ENCODE data around the gene PKP4. TPM values are rescaled to one million over a fixed set of nuclear protein-coding genes. Genes with fewer than 3 reads are reported as not detected.
A peak's percentile ranks its signal among the peaks of the same experiment; 100 is the strongest.

PKP4 gene
- total RNA-seq, 1 donor from 2014 or later, result 48.7 TPM

DNA sequence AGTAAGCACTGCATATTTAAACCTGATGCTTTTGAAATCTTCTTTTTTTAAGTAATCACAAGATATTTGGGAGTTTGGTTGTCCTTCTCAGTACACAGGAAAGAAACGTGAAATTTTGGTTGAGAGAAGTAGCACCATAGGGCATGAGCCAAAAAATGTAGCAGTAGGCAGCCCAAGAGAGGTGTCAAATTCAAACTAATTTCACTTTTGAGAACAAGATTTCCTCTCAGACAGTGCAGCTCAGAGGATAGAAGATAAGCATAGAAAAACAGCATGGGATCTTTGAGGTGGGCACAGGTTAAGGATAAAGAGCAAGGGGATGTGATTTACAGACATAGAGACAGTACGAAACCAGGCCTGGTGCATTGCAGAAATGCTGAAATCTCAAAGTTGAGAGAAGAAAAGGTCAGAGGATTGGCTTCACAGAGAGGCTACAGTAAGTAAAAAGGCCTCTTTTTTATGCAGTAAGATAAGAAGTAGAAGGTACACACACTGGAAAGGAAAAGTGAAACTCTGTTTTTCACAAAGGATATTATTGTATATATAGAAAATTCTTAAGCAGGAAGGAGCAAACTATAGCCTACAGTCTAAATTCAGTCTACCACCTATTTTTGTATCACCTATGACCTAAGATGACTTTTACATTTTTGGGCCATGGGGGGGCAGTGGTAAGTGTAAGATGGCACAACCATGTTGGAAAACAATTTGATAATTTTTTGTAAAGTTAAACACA is 89.8 kb downstream of the PKP4 start:
- no peak for ATAC-seq

DNA sequence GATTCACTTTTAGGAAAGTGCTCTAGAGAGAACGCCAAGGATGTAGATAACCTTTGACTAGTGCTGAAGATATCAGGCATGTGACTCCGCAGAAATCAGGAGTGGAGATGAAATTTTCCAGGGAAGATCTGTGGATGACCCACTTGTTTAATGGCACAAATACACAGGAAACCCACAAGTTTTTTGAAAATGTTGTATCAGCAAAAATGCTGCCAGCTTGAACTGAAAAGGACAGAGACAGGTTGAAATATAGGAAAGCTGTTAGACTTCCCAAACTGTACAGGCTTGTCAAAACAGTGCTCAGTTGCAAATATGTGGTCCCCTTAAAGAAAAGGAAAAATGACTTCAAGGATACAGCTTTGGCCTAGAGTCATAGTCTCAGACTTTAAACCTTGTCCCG is 96.5 kb downstream of the PKP4 start:
- ATAC-seq, result no peak

DNA sequence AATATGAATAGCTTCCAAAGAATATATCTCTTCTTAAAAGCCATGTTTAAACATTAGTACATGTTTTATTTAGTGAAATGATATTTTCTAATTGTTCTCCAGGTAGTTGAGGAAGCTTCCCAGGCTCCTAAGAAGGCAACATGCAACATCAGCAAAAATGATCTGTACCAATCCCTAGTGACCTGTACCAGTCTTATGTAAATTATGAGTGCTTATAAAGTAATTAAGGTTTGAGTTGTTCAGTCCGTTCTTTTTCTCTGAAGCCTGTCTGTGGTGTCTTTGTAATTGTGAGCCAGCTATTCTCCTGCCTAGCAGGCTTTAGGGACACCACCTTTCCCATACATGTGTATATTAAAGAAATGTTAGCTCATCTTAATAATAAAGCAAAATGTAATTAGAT is 98.2 kb downstream of the PKP4 start:
- no peak for ATAC-seq

DNA sequence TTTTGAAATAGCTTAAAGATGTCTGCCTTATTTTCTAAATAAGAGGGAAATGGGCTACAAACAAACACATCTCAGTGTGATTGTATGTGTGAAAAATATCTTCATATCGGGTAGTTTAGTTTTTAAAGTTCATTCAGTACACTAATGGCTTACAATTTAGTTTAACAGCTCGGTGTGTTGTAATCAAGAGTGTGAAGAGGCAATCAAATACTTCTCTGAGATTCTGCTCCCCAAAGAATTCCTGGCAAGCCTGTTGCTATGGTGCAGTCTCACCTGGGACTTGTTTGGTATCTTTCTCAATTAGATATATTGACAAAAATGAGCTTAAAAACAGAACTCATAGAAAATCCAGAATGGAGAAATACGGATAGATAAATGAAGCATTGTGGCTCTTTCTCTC is 99.4 kb downstream of the PKP4 start:
- ATAC-seq, result no peak

DNA sequence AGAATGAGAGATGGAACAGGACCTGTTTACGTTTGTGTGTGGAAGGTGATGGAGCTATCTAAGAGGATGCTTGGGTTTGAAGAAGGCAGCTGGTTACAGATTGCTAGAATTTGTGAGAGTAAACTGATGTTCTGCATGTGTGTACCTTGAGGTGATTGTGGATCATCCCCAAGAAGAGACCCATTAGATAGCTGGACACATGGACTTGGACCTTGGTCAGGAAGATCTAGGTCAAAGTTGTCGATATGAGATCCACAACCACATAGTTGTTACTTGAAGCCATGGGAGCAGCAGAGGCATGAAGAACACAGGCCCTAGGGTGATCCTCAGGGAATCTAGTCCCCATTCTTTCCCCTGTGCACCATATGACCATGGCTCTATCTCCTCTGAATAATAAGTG is 101.0 kb downstream of the PKP4 start:
- ATAC-seq, result no peak

DNA sequence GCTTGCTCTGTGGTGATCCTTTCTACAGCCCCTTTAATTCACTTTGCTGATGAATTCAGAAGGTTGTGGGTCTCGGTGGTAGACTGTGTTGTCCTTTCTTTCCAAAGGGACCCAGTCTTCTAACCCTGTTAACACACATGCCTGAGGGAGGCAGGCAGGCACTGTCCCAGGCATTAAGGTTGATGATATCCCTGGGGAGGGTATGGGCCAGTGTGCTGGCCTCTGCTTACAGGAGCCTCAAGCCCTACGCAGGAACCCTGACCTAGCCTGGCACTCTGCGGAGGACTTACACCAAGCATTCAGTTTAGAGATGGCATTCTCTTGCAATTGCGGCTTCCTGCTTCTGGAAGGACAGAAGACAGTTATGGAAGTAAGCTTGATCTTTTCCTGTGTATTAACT is 102.5 kb downstream of the PKP4 start:
- ATAC-seq, result no peak

DNA sequence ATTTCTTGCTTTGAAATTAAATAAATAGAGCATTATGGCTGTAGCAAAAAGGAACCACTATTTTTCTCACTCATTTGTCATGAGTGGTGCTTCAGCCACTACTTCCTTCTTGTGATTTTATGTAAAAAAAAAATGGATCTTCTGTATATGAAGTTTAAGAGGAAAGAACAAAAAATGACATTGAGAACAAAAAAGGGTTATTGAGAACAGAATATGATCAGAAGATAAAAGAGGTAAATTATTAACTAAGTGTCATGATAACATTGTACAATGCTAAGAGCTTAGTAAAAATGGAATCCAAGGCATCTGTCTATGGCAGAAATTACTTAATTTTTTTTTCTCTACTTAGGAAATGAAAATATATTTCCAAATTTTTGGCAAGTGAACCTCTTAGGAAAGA is 103.5 kb downstream of the PKP4 start:
- ATAC-seq, result no peak

DNA sequence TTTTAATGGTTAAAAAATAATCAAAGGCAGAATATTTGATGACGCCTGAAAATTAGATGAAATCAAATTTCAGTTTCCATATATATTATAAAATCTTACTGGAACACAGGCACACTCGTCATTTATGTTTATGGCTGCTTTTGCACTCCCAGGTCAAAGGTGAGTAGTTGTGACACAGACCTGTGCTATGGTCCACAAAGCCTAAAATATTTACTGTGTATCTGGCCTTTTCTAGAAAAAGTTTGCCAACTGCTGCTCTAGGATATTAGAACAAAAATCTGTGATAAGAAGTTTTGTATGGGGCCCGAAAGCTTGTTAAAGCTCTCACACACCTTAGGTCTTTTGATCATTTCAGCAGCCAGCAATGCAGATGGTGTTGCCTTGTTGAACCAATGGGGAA is 104.3 kb downstream of the PKP4 start:
- no peak for ATAC-seq

DNA sequence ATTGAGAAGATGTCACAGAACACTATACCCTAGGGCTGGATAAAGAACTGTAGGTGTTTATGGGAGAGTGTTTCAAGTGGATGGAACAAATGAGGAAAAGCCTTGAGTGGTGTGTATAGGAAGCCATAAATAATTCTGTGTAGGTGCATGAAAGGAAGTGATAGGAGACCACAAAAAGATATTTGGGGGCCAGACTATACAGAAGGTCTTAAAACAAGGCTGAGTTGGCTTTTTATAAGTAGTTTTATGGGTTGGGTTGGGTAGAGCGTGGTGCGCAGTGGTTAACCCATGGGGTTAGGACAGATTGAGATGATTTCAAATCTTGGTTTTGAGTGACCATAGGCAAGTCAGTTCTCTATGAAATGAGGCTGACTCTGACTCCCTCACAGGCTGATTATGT is 110.5 kb downstream of the PKP4 start:
- no peak for ATAC-seq

DNA sequence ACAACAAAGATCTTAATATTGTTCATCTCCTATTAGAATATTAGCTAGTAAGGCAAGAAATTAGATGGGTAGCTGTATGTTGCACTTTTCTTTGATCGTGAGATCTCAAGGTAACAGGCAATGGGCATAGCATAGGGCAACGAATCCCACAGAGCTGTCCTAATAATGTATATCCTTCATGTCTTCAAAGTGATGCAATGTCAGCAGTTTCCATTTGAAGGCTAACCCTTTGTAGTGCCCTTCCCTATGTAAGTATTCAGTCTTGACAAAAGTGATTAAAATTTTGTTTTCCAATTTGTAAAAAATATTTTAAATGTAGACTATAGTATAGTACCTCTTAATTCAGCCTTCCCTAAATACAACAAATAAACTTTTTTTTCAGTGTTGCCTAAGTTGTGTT is 112.5 kb downstream of the PKP4 start:
- ATAC-seq, result no peak

DNA sequence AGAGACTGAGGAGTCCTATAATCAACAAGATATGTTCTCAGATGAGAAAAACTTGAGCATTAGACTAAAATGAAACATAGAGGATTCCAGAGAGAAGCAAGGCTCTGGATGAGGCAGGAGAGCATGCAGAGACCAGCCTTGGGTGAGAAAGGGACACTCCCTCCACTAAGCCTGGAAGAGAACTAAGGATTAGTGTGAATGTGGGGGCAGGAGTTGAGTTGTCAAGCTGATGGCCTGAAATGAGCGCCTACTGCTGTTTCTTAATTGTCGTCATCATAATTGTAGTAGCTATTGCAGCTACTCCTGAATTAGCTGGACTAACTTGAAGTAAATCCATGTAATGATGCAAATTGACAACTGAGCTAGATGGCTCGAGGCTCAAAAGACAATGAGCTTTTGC is 114.1 kb downstream of the PKP4 start:
- peak; percentile 95 for ATAC-seq

DNA sequence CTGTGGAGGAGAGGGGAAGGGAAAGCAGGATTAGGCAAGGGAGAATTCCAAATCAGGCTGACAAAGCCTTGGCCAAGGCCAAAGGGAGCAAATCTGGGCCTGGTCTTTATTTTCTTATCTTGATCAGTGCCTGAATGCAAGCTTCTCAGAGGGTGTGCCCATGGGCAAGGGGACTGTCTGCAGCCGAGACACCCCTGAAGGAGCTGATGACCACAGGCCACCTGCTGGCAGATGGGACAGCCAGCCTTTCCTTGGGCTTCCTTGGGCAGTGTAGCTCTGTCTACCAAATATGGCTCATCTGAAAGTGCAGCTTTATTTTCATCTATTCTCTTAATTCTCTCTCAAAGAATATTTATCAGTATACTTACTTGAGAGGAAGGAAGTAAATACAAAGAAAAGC is 117.0 kb downstream of the PKP4 start:
- ATAC-seq, result no peak

DNA sequence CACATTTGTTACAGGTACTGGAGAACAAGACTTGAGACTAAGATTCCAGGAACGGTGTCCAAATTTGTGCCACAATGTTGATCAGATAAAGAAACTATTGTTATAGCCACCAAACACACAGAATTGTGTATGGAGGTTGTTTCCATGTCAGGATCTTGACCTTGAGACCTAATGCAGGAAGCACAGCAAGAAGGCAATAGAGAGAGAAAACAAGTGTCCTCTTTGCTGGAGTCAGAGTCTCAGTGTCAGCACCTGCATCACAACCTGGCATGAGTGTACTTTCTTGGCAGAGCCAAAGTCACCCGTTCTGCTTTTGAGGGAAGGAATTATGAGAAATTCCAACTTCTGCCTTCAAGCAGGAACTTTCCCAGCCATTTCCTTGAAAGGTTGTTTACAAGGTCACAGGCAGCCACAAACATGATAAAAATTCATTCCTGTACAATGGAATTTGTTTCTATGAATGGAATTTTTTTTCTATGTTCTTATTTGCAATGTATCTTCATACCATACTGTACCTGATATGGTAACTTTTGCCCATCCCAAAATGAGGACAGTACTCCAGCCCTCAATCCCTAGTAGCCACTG is 118.4 kb downstream of the PKP4 start:
- no peak for ATAC-seq

DNA sequence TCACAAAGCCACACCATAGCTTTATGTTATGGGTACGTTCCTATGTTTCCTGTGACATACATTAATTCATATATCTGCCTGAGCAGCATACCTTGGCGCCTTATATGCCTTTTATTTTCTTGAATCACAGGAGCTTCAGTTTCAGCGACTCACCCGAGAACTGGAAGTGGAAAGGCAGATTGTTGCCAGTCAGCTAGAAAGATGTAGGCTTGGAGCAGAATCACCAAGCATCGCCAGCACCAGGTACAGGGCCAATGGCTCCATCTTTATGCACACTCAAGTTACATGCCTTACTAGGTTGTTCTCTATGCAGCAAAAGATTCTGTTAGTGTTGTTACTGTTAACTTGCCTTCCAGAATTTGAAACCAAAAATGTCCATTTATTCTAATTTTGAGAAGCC is 120.4 kb downstream of the PKP4 start:
- no peak for ATAC-seq

DNA sequence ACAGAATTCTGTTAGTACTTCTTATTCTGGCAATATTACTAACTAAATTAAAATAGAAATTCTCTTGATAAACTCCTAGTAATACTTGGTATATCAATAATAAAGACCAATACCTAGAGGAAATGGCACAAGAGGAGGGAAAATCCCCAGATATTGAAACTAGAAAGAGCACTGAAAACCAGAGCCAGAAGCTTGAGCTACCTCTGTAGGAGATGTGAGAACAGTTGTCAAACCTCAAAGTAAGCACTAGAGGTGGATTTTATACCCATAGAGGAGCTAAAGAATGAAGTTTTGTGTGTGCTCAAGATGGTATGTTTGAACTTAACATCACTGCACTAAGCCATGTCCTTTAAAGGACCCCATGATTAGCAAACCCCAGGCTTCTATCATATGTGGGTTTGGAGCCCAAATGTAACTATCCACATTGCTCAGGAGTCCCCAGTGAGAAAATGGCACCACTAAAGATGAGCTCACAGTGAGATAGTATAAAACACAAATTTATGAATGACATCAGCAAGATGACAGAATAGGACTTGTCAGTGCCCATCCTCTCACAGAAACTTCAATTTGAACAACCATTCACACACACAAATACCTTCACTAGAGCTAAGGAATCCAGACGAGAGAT is 122.1 kb downstream of the PKP4 start:
- ATAC-seq, result no peak

DNA sequence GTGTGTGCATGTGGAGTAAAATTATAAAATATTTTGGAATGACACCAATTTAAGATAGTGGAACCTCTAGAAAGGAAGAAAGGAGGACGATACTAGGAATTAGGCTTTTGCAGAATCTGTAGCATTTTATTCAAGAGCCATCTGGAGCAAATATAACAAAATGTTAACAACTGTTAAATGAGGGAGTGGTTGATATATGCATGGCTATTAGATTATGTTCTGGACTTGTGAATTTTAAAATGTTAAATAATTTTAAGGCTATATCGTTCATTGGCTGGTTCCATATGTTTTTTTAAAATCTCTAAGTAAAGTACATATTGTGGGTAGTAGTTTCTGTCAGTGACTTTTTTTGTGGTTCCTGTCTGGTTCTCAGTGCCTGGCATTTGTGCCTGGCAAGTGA is 123.2 kb downstream of the PKP4 start:
- no peak for ATAC-seq

DNA sequence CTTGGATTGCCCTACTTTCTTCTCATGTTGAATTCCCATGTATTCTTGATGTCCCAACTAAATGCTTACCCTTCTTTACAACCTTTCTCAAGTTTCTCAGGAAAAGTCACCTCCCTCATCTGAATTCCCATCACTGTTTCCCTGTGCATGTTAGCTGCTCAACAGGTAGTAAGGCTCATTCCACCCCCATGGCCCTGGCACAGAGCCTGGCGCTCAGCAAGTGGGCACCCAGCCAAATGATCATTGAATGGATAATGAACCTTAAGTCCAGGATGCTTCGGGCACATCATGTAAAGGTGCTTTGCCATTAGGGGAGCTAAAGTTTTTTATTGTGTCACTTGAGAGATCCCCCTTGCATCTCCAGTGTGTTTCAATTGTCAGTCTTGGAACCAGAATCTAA is 124.0 kb downstream of the PKP4 start:
- no peak for ATAC-seq

DNA sequence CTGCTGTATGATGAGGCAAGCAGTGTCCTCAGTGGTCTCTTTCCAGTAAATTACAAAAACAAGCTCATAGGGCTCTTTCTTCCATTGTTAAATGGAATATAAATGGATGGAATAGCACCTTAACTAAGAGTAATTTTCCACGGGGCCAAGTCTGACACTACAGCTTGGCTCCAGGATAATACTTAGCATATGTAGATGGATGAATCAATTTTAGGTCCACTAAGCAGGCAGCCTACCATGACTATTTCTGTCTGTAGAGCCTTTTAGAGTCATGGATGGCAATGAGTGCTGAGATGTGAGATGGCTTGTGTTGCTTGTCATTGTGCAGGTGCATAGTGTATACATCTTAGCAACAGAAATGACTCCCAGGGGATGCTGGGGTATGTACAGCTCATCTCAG is 125.9 kb downstream of the PKP4 start:
- ATAC-seq, result no peak

DNA sequence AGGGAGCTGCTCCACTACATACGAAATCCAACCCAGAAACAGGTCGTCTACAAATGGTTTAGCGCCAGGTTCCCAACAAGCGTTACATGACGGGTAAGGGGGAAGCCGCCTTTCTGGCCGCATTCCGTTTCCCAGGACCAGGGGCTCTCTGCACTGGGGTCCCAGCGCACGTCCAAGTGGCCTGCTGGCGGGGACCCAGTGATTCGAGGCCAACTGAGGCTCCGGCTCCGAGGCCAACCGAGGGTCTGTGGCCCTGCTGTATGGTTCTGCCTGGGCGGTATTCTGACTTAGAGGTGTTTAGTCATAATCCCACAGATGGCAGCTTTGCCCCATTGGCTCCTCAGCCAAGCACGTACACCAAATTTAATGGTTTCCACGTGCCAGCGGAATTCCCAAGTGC is 127.2 kb downstream of the PKP4 start:
- ATAC-seq, result no peak

DNA sequence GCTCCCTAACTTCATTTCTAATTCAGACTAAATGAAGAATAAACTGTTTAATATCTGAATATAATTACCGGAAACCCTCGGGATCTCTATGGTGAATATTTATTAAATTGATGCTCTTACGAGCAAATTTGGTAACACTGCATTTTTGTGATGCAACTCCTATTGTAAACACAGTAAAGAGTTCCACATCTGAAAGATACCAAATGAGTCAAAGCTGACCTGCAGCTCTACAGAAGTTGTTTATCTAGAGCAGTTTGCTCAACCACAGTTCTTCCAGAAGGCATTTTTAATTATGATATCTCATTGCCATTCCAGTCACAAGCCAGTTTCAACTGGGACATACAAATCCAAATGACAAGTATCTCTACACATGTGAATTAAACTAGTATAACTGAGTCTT is 129.7 kb downstream of the PKP4 start:
- no peak for ATAC-seq

DNA sequence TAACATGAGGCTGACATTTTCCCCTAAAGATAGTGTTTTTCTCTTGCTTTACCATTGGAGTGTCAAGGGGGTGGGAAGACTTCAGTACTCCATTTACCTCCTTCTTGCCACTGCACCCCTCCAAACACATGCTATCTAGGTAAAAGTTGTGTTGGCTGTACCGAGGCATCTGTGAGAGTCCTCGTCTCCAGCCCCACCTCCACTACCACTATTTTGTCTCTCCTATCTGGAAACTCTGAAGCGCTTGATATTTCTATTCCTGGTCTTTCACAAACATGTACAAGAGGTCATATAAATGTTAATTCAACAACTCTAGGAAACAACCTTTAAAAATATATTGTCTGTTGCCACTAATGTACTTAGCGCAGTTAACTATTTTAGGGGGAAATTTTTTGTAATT is 132.6 kb downstream of the PKP4 start:
- ATAC-seq, result no peak

DNA sequence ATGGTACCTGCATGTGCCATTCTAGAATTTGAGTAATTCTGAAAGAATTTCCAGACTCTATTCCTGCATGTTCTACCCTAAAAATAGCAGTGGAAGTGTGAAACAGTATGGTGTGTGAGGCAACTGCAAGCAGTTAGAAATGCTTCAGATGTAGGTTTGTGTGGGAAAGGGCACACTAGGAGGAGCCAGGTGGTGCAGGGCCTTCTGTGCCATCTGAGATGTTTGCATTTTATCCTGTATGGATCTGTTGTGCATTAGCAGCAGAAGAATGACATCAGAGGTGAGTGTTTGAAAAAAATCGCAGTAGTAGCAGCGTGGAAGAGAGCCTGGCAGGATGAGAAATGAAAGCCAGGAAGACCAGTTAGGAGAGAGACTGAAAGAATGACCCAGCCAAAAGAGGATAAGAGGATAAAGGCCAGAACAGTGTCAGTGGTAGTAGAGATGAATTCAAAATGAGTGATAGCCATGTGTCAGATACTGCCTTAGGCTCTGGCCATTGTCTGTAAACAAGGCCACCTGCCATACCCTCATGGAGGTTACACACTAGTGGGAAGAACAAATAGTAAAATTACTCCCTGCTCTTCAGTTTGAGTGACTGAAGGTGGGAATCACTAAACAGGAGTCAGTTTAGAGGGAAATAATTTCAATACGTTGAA is 142.2 kb downstream of the PKP4 start:
- ATAC-seq, result no peak

DNA sequence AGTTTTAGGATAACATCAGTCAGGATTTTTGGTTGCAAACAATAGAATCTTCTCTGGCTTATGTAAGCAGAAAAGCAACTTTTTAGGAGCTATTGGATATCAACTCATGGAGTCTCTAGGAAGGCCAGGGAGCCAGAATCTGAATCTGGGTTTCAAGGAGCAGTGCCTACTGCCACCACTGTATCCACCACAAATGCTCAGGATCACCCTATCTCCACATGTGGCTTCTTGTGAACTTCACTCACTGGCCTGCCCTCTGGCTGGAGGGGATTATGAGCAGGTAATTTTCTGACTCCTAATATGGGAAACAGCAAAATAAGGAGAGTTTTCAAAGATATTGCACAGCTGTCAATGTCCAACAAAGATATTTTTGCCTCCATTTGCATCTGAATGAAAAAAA is 142.9 kb downstream of the PKP4 start:
- no peak for ATAC-seq

Data from esophagus mucosa (tissue), 1 donor.